H1 (cell line): Measurements from ENCODE around the gene PMFBP1. TPM values are rescaled to one million over a fixed set of nuclear protein-coding genes. Genes with fewer than 3 reads are reported as not detected.

ENCODE experiments used
- CTCF ChIA-PET: fragments of 300-600 bp; sonication (Branson Sonifier 250); formaldehyde crosslinking; loops from one replicate; lab custom pipeline; 2021; ENCODE audit not compliant: partially characterized antibody; lab: Charles Lee
- POLR2A ChIA-PET: fragments of 300-600 bp; sonication (Branson Sonifier 250); formaldehyde crosslinking; loops from one replicate; lab custom pipeline; 2021; ENCODE audit warnings: inconsistent platforms; ENCODE audit not compliant: partially characterized antibody; lab: Charles Lee
- DNase-seq, 2 experiments: peaks; one replicate each; pipeline versions ENCODE4 v3.0.0 to v3.0.0-alpha.2; 2010 to 2022; ENCODE audit warnings: low spot score in 2 of 2, low read depth in 1 of 2, mixed read lengths in 1 of 2
- FAIRE-seq: peaks from 2 replicates; lab custom pipeline; 2011; peaks lifted over from hg19 to GRCh38; lab: Jason Lieb, UNC
- H2AFZ ChIP-seq: 2 replicates; pipeline ENCODE4 v1.8.1; 2012; ENCODE audit warnings: low read length, inconsistent platforms
- H2AK5ac ChIP-seq: 2 replicates; pipeline ENCODE4 v1.6.1; 2013; ENCODE audit warnings: low read depth, low read length
- H2BK120ac ChIP-seq: replicated peaks from 2 replicates; pipeline ENCODE3; 2013; ENCODE audit warnings: low read depth, low read length, inconsistent platforms
- H2BK12ac ChIP-seq: 2 replicates; pipeline ENCODE4 v1.6.1; 2013; ENCODE audit warnings: low read depth, low read length
- H2BK15ac ChIP-seq: 2 replicates; pipeline ENCODE4 v1.6.1; 2013; ENCODE audit warnings: low read length
- H2BK20ac ChIP-seq: 2 replicates; pipeline ENCODE4 v1.6.1; 2013; ENCODE audit warnings: low read length
- H2BK5ac ChIP-seq: 2 replicates; pipeline ENCODE4 v1.6.1; 2013; ENCODE audit warnings: low read depth, low read length
- H3K14ac ChIP-seq: 2 replicates; pipeline ENCODE4 v1.6.1; 2013; ENCODE audit warnings: inconsistent platforms; ENCODE audit not compliant: insufficient read length
- H3K18ac ChIP-seq: 2 replicates; pipeline ENCODE4 v1.6.1; 2013; ENCODE audit warnings: low read length; ENCODE audit errors: extremely low read depth
- H3K23ac ChIP-seq: 2 replicates; pipeline ENCODE4 v1.6.1; 2013; ENCODE audit warnings: inconsistent platforms; ENCODE audit not compliant: insufficient read length
- H3K23me2 ChIP-seq: 2 replicates; pipeline ENCODE4 v1.6.1; 2013; ENCODE audit warnings: low read depth, low read length
- H3K27ac ChIP-seq: 2 replicates; pipeline ENCODE4 v1.6.1; 2011; ENCODE audit warnings: low read depth, low read length, inconsistent platforms
- H3K27me3 ChIP-seq, 4 experiments: replicated peaks in 1 of 4; 1 replicate in 1 of 4; 2 replicates in 3 of 4; pipeline versions ENCODE4 v1.6.1 to v1.8.1; 2011 to 2013; ENCODE audit warnings: low read length in 3 of 4, mild to moderate bottlenecking in 3 of 4, inconsistent platforms in 2 of 4, mixed read lengths in 2 of 4, moderate library complexity in 1 of 4; ENCODE audit not compliant: control insufficient read depth in 3 of 4, insufficient read depth in 3 of 4; ENCODE audit errors: extremely low read depth in 1 of 4
- H3K36me3 ChIP-seq, 4 experiments: 2 replicates each; pipeline versions ENCODE4 v1.6.1 to v1.8.1; 2011 to 2013; ENCODE audit warnings: mild to moderate bottlenecking in 4 of 4, low read length in 3 of 4, moderate library complexity in 2 of 4, control low read depth in 1 of 4, inconsistent platforms in 1 of 4; ENCODE audit not compliant: insufficient read depth in 4 of 4, control insufficient read depth in 2 of 4
- H3K4ac ChIP-seq: replicated peaks from 2 replicates; pipeline ENCODE3; 2013; ENCODE audit warnings: low read length, low read depth, mixed read lengths, inconsistent platforms; ENCODE audit not compliant: insufficient read length
- H3K4me1 ChIP-seq, 4 experiments: replicated peaks in 1 of 4; 1 replicate in 1 of 4; 2 replicates in 3 of 4; pipeline versions ENCODE4 v1.6.1 to v1.8.1; 2011 to 2013; ENCODE audit warnings: low read length in 3 of 4, inconsistent platforms in 2 of 4, mixed read lengths in 1 of 4; ENCODE audit not compliant: insufficient read depth in 4 of 4, control insufficient read depth in 3 of 4
- H3K4me2 ChIP-seq, 2 experiments: 2 replicates each; pipeline versions ENCODE4 v1.6.1 to v1.8.1; 2011 to 2013; ENCODE audit warnings: low read depth in 2 of 2, low read length in 2 of 2, control low read depth in 1 of 2, inconsistent platforms in 1 of 2, mild to moderate bottlenecking in 1 of 2; ENCODE audit not compliant: insufficient read depth in 1 of 2
- H3K4me3 ChIP-seq, 4 experiments: fragments of 200-600, 300-600 bp in 1 of 4; sonication (generic), shearing (Covaris generic), sonication (Bioruptor Twin) in 1 of 4; 2 replicates each; pipeline versions ENCODE4 v1.5.1 to v1.8.1; 2011 to 2016; ENCODE audit warnings: low read length in 4 of 4, low read depth in 3 of 4, control low read depth in 2 of 4, inconsistent platforms in 2 of 4, mild to moderate bottlenecking in 2 of 4, mixed read lengths in 1 of 4, moderate library complexity in 1 of 4; ENCODE audit not compliant: insufficient read depth in 2 of 4; ENCODE audit errors: extremely low read depth in 1 of 4
- H3K56ac ChIP-seq: replicated peaks from 2 replicates; pipeline ENCODE3; 2013; ENCODE audit warnings: low read depth, mild to moderate bottlenecking, mixed read lengths, low read length, inconsistent platforms; ENCODE audit not compliant: insufficient read length
- H3K79me1 ChIP-seq: 2 replicates; pipeline ENCODE4 v1.6.1; 2013; ENCODE audit warnings: low read depth, low read length, control low read depth
- H3K79me2 ChIP-seq, 2 experiments: 2 replicates each; pipeline versions ENCODE4 v1.6.1 to v1.8.1; 2012 to 2013; ENCODE audit warnings: low read length in 2 of 2, mild to moderate bottlenecking in 2 of 2, inconsistent platforms in 1 of 2; ENCODE audit not compliant: insufficient read depth in 2 of 2, control insufficient read depth in 1 of 2
- H3K9ac ChIP-seq, 4 experiments: replicated peaks in 1 of 4; 1 replicate in 1 of 4; 2 replicates in 3 of 4; pipeline versions ENCODE4 v1.6.1 to v1.8.1; 2011 to 2013; ENCODE audit warnings: low read depth in 3 of 4, low read length in 3 of 4, control low read depth in 2 of 4, mild to moderate bottlenecking in 2 of 4, moderate library complexity in 2 of 4, inconsistent platforms in 1 of 4; ENCODE audit errors: extremely low read depth in 1 of 4
- H3K9me3 ChIP-seq, 2 experiments: 2 replicates each; pipeline versions ENCODE4 v1.6.1 to v1.8.1; 2012 to 2013; ENCODE audit warnings: mild to moderate bottlenecking in 2 of 2, moderate library complexity in 2 of 2, control low read depth in 1 of 2, inconsistent platforms in 1 of 2, low read depth in 1 of 2, low read length in 1 of 2, mixed read lengths in 1 of 2; ENCODE audit not compliant: insufficient read depth in 2 of 2
- H4K20me1 ChIP-seq, 2 experiments: replicated peaks in 1 of 2; 2 replicates each; pipeline versions ENCODE3 to v1.8.1; 2011 to 2013; ENCODE audit warnings: inconsistent platforms in 2 of 2, low read length in 2 of 2, mild to moderate bottlenecking in 1 of 2; ENCODE audit not compliant: insufficient read depth in 2 of 2, control insufficient read depth in 1 of 2
- H4K5ac ChIP-seq: 2 replicates; pipeline ENCODE4 v1.6.1; 2013; ENCODE audit warnings: low read length, low read depth, mixed read lengths, inconsistent platforms; ENCODE audit not compliant: insufficient read length
- H4K8ac ChIP-seq: 2 replicates; pipeline ENCODE4 v1.8.0; 2013; ENCODE audit warnings: mild to moderate bottlenecking, moderate library complexity, low read length, inconsistent platforms; ENCODE audit not compliant: insufficient read depth; ENCODE audit errors: extremely low read depth
- H4K91ac ChIP-seq: replicated peaks from 2 replicates; pipeline ENCODE3; 2013; ENCODE audit warnings: low read length, mixed read lengths, inconsistent platforms; ENCODE audit not compliant: insufficient read length
- KDM5A ChIP-seq: fragments of 200-600 bp; IDR thresholded peaks from 2 replicates; pipeline ENCODE4 v1.7.1; 2012; ENCODE audit warnings: mild to moderate bottlenecking, low read length, inconsistent platforms, mixed read lengths
- SP2 ChIP-seq: IDR thresholded peaks from 2 replicates; pipeline ENCODE4 v1.6.1; 2012; ENCODE audit warnings: mild to moderate bottlenecking, low read length, inconsistent platforms
- TAF1 ChIP-seq: IDR thresholded peaks from 2 replicates; pipeline ENCODE4 v1.6.1; 2011; ENCODE audit warnings: mild to moderate bottlenecking, low read depth, low read length
- WGBS, 2 experiments: shearing (Covaris generic) in 1 of 2; methylation state at CpG; one replicate each; pipeline versions ENCODE4 v1.1.6 to v1.1.7; 2013 to 2015; ENCODE audit warnings: low lambda C conversion rate in 2 of 2, mixed read lengths in 2 of 2, inconsistent platforms in 1 of 2, low coverage in 1 of 2, missing lambda C conversion rate in 1 of 2; ENCODE audit not compliant: insufficient replicate concordance in 2 of 2, insufficient coverage in 1 of 2, insufficient read length in 1 of 2; ENCODE audit errors: extremely low coverage in 1 of 2, missing lambda C conversion rate in 1 of 2; 5-methylcytosine and 5-hydroxymethylcytosine counted together
- polyA plus RNA-seq, 7 experiments: library from polyadenylated mRNA; depleted of rRNA in 3 of 7; stranded (reverse) in 5 of 7; unstranded in 2 of 7; fragments of >200 nt in 5 of 7; fragments of 200-250 nt in 2 of 7; gene quantifications; 1 replicate in 5 of 7; 2 replicates in 1 of 7; 4 replicates in 1 of 7; pipeline versions ENCODE4 v1.2.1 to v1.2.3, GENCODE V29; 2011 to 2013; ENCODE audit warnings: missing spikeins in 2 of 7, mixed read lengths in 2 of 7
- total RNA-seq: library from RNA; stranded (reverse); fragmentation: NEBNext Ultra II Directional; extraction: Animal tissue kit (Norgen Biotek cat#: 25700); gene quantifications from 2 replicates; pipeline ENCODE4 v1.2.1, GENCODE V29; 2021

PMFBP1 gene
- total and polyA plus RNA-seq, 2 of the 8 experiments (the other 6 are each of a cell fraction or from before 2014, with no cell fraction given) = 0.32 to 1.6 TPM

DNA sequence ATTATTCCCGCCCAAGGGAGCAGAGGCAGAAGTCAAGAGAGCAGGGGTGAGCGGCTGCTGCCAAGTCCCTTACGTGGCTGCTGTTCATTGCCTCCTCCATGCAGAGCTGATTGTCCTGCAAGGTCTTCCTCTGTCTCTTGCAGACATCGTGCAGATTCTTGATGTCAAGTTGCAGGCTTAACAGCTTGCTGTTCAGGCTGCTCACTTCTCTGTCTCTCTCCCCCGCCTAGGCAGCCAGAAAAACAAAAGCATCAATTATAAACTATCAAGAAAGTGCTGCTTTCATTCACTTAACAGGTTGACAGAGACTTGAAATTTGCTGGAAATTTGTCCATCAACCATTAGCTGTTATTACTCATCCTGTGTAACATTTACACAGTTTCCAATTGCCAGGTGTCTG is 7.3 kb downstream of the PMFBP1 start:
- Histone ChIP-seq H3K9ac (no peak overlapping the region), H3K18ac (no peak overlapping the region), H3K4me2 (no peak overlapping the region), H2BK12ac (no peak overlapping the region), H4K8ac (no peak overlapping the region), H2BK20ac (0 out of 2 replicates have a peak overlapping the region, but pooled peaks have one; percentile 34), H3K4ac (no peak overlapping the region), H3K4me3 (no peak overlapping the region), H4K20me1 (no peaks in the 10 kb centered on the region), H2BK15ac (no peak overlapping the region), H3K14ac (no peak overlapping the region), H3K23ac (no peak overlapping the region), H3K79me2 (no peaks in the 10 kb centered on the region), H2BK120ac (no peak overlapping the region), H3K79me1 (no peaks in the 10 kb centered on the region), H3K36me3 (no peaks in the 10 kb centered on the region), H4K91ac (no peak overlapping the region), H3K56ac (no peak overlapping the region), H3K4me1 (peaks cover 0 to 6% (median 5%) of the 10 kb centered on the region in 4 experiments; a peak in 4 of 7 replicates), H3K27ac (no peak overlapping the region), H2AK5ac (no peak overlapping the region), H3K23me2 (no peaks in the 10 kb centered on the region), H3K27me3 (no peaks in the 10 kb centered on the region), H4K5ac (no peak overlapping the region), H2AFZ (no peak overlapping the region), H3K9me3 (no peaks in the 10 kb centered on the region), H2BK5ac (no peak overlapping the region)
- ChIA-PET POLR2A (no interaction called here), CTCF (interaction anchor here (0.8 to 1.2 kb wide), 2 partner anchors 40 to 301 kb away, joined by 3 read pairs; no protein-coding TSS in a partner anchor)
- 90% methylated on average over 5 of the region's 5 CpGs; no CpG with 5 or more reads in 1 of the 2 experiments for WGBS, 2 experiments
- FAIRE-seq = no peak
- no peak for DNase-seq
- TF ChIP-seq KDM5A (no peak), SP2 (no peak), TAF1 (no peak)
